Right atrium auricular region (tissue), 2 donors: ENCODE results near the gene ATF7IP. TPM values are rescaled to one million over a fixed set of nuclear protein-coding genes. Genes with fewer than 3 reads are reported as not detected.
"Not testable (repeated sequence)": the region's sequence is repeated elsewhere in the genome, so short reads cannot be mapped to it uniquely, and the experiment has no call there.

Experiments used
- DNase-seq: peaks from one replicate; pipeline ENCODE4 v3.0.0-alpha.2; 2019; ENCODE audit warnings: low spot score
- H3K27ac ChIP-seq, 2 donors: fragments of 200-600 bp; sonication (generic); 1 replicate in 1 of 2; 2 replicates in 1 of 2; pipeline ENCODE4 v1.5.1; 2016 to 2019
- H3K27me3 ChIP-seq, 2 donors: fragments of 200-600 bp; sonication (generic); one replicate each; pipeline versions ENCODE4 v1.5.1 to v1.6.0; 2017 to 2019
- H3K36me3 ChIP-seq: fragments of 200-600 bp; sonication (generic); one replicate; pipeline ENCODE4 v1.5.1; 2016
- H3K4me1 ChIP-seq, 2 donors: fragments of 200-600 bp; sonication (generic); one replicate each; pipeline versions ENCODE4 v1.5.1 to v1.6.0; 2017 to 2019
- H3K4me3 ChIP-seq, 2 donors: fragments of 200-600 bp; sonication (generic); 1 replicate in 1 of 2; 2 replicates in 1 of 2; pipeline ENCODE4 v1.5.1; 2017 to 2019; ENCODE audit warnings: mild to moderate bottlenecking in 1 of 2, moderate library complexity in 1 of 2
- H3K9me3 ChIP-seq, 2 donors: fragments of 200-600 bp; sonication (generic); one replicate each; pipeline ENCODE4 v1.5.1; 2019
- CTCF ChIP-seq, 2 donors: fragments of 200-600 bp; sonication (generic); IDR thresholded peaks; one replicate each; pipeline ENCODE4 v1.5.1; 2019; ENCODE audit warnings: antibody characterized with exemption in 2 of 2
- total RNA-seq, 2 donors: library from RNA; depleted of rRNA; stranded (reverse); fragments of >200 nt; gene quantifications; one replicate each; pipeline ENCODE4 v1.1.0, GENCODE V29; 2016

The ATF7IP gene
- total RNA-seq, 2 donors from 2014 or later: 33.1 to 39.7 TPM

GRCh38 chr12:14395074-14395778 is 29.7 kb downstream of the ATF7IP start:
- peak overlapping the region in 1 of 2 donors; percentile 10 for H3K4me3 ChIP-seq
- H3K27ac ChIP-seq: peak overlapping the region; percentile 63 to 83
- no peak for DNase-seq

GRCh38 chr12:14396071-14396470 is 30.6 kb downstream of the ATF7IP start:
- TF ChIP-seq CTCF (IDR thresholded peaks at IDR 0.05): no peak

More at GRCh38 chr12:14395074-14395778, 29.7 kb downstream of the ATF7IP start:
- no peaks in the 10 kb centered on the region for H3K36me3 ChIP-seq
- no peaks in the 10 kb centered on the region for H3K27me3 ChIP-seq
- peaks cover 0 to 18% of the 10 kb centered on the region in 2 donors for H3K9me3 ChIP-seq
- TF ChIP-seq CTCF (IDR thresholded peaks at IDR 0.05): no peak
- H3K4me1 ChIP-seq: peaks cover 0 to 42% of the 10 kb centered on the region in 2 donors

GRCh38 chr12:14399871-14400270 is 34.4 kb downstream of the ATF7IP start:
- no peak overlapping the region for H3K4me3 ChIP-seq
- H3K27ac ChIP-seq: no peak overlapping the region
- no peaks in the 10 kb centered on the region for H3K36me3 ChIP-seq
- peaks cover 0 to 31% of the 10 kb centered on the region in 2 donors for H3K4me1 ChIP-seq
- no peak for DNase-seq
- H3K9me3 ChIP-seq: peaks cover 0 to 23% of the 10 kb centered on the region in 2 donors
- H3K27me3 ChIP-seq: no peaks in the 10 kb centered on the region
- no peak for TF ChIP-seq CTCF (IDR thresholded peaks at IDR 0.05)

More at GRCh38 chr12:14396071-14396470, 30.6 kb downstream of the ATF7IP start:
- no peak for DNase-seq
- peak overlapping the region; percentile 37 to 83 for H3K27ac ChIP-seq
- no peaks in the 10 kb centered on the region for H3K27me3 ChIP-seq
- peaks cover 0 to 23% of the 10 kb centered on the region in 2 donors for H3K9me3 ChIP-seq
- no peaks in the 10 kb centered on the region for H3K36me3 ChIP-seq
- peaks cover 0 to 35% of the 10 kb centered on the region in 2 donors for H3K4me1 ChIP-seq
- H3K4me3 ChIP-seq: no peak overlapping the region

- H3K9me3 ChIP-seq: peaks cover 0 to 23% of the 10 kb centered on the region in 2 donors
- H3K4me1 ChIP-seq: peaks cover 0 to 26% of the 10 kb centered on the region in 2 donors
- no peaks in the 10 kb centered on the region for H3K27me3 ChIP-seq
- DNase-seq: no peak
- no peak for TF ChIP-seq CTCF (IDR thresholded peaks at IDR 0.05)
- H3K36me3 ChIP-seq: no peaks in the 10 kb centered on the region
- H3K27ac ChIP-seq: no peak overlapping the region
- H3K4me3 ChIP-seq: no peak overlapping the region
Measured at GRCh38 chr12:14400599-14400998, 35.1 kb downstream of the ATF7IP start.

GRCh38 chr12:14401267-14401666 is 35.8 kb downstream of the ATF7IP start:
- H3K27ac ChIP-seq, H3K4me3 ChIP-seq, H3K36me3 ChIP-seq, H3K27me3 ChIP-seq, DNase-seq: not testable (repeated sequence)
- Histone ChIP-seq H3K4me1 (peaks cover 0 to 30% of the 10 kb centered on the region in 2 donors), H3K9me3 (peaks cover 0 to 23% of the 10 kb centered on the region in 2 donors)

GRCh38 chr12:14402697-14403096 is 37.2 kb downstream of the ATF7IP start:
- TF ChIP-seq CTCF (IDR thresholded peaks at IDR 0.05): no peak
- no peak overlapping the region for H3K4me3 ChIP-seq
- DNase-seq: no peak
- peak overlapping the region; percentile 0 to 6 for H3K27ac ChIP-seq
- no peaks in the 10 kb centered on the region for H3K36me3 ChIP-seq
- H3K27me3 ChIP-seq: no peaks in the 10 kb centered on the region
- H3K4me1 ChIP-seq: peaks cover 0 to 32% of the 10 kb centered on the region in 2 donors
- peaks cover 0 to 23% of the 10 kb centered on the region in 2 donors for H3K9me3 ChIP-seq
